ENCODE measurements around the gene ANKRD30B. TPM values are rescaled to one million over a fixed set of nuclear protein-coding genes. Genes with fewer than 3 reads are reported as not detected.
"Not testable (repeated sequence)": the region's sequence is repeated elsewhere in the genome, so short reads cannot be mapped to it uniquely, and the experiment has no call there.

ANKRD30B gene, protein sequence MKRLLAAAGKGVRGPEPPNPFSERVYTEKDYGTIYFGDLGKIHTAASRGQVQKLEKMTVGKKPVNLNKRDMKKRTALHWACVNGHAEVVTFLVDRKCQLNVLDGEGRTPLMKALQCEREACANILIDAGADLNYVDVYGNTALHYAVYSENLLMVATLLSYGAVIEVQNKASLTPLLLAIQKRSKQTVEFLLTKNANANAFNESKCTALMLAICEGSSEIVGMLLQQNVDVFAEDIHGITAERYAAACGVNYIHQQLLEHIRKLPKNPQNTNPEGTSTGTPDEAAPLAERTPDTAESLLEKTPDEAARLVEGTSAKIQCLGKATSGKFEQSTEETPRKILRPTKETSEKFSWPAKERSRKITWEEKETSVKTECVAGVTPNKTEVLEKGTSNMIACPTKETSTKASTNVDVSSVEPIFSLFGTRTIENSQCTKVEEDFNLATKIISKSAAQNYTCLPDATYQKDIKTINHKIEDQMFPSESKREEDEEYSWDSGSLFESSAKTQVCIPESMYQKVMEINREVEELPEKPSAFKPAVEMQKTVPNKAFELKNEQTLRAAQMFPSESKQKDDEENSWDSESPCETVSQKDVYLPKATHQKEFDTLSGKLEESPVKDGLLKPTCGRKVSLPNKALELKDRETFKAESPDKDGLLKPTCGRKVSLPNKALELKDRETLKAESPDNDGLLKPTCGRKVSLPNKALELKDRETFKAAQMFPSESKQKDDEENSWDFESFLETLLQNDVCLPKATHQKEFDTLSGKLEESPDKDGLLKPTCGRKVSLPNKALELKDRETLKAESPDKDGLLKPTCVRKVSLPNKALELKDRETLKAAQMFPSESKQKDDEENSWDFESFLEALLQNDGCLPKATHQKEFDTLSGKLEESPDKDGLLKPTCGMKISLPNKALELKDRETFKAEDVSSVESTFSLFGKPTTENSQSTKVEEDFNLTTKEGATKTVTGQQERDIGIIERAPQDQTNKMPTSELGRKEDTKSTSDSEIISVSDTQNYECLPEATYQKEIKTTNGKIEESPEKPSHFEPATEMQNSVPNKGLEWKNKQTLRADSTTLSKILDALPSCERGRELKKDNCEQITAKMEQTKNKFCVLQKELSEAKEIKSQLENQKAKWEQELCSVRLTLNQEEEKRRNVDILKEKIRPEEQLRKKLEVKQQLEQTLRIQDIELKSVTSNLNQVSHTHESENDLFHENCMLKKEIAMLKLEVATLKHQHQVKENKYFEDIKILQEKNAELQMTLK (N-terminal part only)
- 0.13 and 0.67 TPM in 2 replicates for total RNA-seq (2014; rRNA removed; shearing (Covaris generic); ENCODE audit: low replicate concordance)

- no peak within 1 kb of the TSS for H3K4me3 ChIP-seq
- H3K27me3 ChIP-seq = no peaks in the 10 kb centered on the region
- no peak for DNase-seq
- no peaks in the 10 kb centered on the region for H3K9me3 ChIP-seq
- H3K36me3 ChIP-seq = no peaks in the 10 kb centered on the region
These were observed at the start of gene ANKRD30B for GRCh38 chr18:14747513-14748474. Gene ANKRD30B, plus strand, starts transcription at chr18:14748172. Its CDS starts 248 bp downstream, at chr18:14748420.

DNA sequence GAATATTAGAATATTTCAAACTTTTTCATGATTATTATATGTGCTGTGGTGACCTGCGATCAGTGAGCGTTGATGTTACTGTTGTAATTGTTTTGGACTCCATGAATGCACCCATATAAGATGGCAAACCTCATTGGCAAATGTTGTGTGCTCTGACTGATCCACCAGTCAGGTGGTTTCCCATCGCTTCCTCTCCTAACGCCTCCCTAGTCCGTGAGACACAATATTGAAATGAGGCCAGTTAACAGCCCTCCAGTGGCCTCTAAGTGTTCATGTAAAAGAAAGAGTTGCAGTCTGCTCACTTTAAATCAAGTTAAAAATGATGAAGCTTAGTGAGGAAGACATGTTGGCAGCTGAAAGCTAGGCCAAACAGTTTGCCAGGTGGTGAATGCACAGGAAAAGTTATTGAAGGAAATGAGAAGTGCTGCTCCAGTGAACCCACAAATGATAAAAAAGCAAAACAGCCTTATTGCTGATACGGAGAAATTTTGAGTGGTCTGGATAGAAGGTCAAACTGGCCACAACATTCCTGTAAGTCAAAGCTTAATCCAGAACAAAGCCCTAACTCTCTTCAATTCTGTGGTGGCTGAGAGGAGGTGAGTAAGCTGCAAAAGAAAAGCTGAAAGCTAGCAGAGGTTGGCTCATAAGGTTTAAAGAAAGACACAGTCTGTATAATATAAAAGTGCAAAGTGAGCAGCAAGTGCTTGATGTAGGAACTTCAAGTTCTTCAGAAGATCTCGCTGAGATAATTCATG, 46.5 kb upstream of the ANKRD30B start:
- DNase-seq, H3K36me3 ChIP-seq, H3K4me3 ChIP-seq, H3K9me3 ChIP-seq, H3K27me3 ChIP-seq: not testable (repeated sequence)

DNA sequence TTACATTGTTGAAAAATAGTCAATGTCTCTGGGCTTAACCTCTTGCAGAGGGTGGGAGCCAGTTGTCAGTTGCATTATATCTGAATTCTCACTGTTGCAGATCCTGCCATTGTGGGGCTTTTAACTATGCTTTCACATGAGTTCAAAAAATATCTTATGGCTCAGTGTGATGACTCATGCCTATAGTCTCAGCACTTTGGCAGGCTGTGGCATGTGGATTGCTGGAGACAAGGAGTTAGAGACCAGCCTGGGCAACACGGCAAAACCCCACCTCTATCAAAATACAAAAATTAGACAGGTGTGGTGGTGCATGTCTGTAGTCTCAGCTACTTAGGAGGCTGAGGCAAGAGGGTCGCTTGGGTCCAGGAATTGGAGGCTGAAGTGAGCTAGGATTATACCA, 38.2 kb upstream of the ANKRD30B start:
- H3K36me3 ChIP-seq, H3K9me3 ChIP-seq, H3K4me3 ChIP-seq, H3K27me3 ChIP-seq: not testable (repeated sequence)
- DNase-seq = peak; percentile 59

DNA sequence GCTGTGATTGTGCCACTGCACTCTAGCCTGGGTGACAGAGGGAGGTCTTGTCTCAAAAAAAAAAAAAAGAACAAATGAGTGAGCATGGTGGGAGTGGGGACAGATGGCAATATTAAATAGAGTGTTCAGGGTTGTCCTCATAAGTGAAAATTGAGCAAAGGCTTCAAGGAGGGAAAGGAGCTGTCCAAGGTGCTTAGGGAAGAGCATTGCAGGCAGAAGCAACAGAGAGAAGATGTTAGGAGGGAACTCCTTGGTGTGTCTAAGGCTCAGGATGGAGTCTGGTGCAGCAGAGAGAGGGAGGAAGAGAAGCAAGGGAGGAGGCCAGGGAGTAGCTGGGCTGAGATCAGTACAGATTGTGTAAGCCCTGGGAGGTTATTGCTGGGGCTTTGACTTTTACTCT, 26.4 kb upstream of the ANKRD30B start:
- not testable (repeated sequence) for H3K9me3 ChIP-seq, H3K36me3 ChIP-seq, H3K4me3 ChIP-seq, H3K27me3 ChIP-seq, DNase-seq

DNA sequence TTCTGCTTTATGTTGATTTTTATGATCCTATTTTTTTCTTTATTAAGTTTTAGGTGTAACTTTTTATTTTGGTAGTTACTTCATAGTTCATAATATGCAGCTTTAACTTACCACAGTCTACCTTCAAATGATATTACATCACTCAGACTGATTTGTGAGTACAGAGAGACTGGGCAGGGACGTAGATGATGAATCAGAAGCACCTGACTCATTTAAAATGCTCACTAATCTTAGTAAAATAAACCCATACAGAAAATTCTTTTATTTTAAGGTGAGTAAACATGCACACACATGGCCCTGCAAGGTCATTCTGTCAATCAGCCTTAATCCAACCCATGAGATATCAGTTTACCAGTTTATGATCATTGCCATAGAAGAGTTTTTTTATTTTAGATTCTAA, 8.9 kb upstream of the ANKRD30B start:
- DNase-seq = peak; percentile 11
- H3K36me3 ChIP-seq, H3K4me3 ChIP-seq, H3K27me3 ChIP-seq, H3K9me3 ChIP-seq: not testable (repeated sequence)

GRCh38 chr18:14746897-14747296, 1.1 kb upstream of the ANKRD30B start:
- H3K4me3 ChIP-seq = no peak overlapping the region
- no peaks in the 10 kb centered on the region for H3K27me3 ChIP-seq
- H3K36me3 ChIP-seq = no peaks in the 10 kb centered on the region
- H3K9me3 ChIP-seq = no peaks in the 10 kb centered on the region
- no peak for DNase-seq

DNA sequence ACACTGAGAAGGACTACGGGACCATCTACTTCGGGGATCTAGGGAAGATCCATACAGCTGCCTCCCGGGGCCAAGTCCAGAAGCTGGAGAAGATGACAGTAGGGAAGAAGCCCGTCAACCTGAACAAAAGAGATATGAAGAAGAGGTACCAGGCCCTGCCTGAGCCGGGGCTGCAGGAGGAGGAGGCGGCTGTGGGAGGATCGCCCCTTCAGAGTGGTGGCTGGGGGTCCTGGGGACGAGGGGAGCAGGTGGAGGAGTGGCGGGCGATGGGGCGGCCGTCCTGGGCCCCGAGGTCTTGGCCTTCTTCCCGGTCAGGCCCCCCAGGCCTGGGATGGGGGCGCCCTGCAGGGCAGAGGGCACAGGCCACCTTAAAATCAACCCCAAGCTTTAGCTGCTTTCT, 524 bp downstream of the ANKRD30B start:
- no peaks in the 10 kb centered on the region for H3K27me3 ChIP-seq
- no peaks in the 10 kb centered on the region for H3K9me3 ChIP-seq
- no peak overlapping the region for H3K4me3 ChIP-seq
- no peak for DNase-seq
- H3K36me3 ChIP-seq = no peaks in the 10 kb centered on the region

DNA sequence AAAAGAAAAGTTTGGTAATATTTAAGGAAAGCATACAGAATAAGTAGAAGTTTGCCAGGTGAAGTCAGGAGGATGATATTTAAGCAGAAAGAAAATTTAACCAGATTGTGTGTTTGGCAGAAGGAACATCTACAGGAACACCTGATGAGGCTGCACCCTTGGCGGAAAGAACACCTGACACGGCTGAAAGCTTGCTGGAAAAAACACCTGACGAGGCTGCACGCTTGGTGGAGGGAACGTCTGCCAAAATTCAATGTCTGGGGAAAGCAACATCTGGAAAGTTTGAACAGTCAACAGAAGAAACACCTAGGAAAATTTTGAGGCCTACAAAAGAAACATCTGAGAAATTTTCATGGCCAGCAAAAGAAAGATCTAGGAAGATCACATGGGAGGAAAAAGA, 15.6 kb downstream of the ANKRD30B start:
- not testable (repeated sequence) for H3K36me3 ChIP-seq, H3K9me3 ChIP-seq, DNase-seq, H3K4me3 ChIP-seq, H3K27me3 ChIP-seq

GRCh38 chr18:14767474-14767873, 19.5 kb downstream of the ANKRD30B start:
- no peak for DNase-seq
- Histone ChIP-seq H3K27me3 (no peaks in the 10 kb centered on the region), H3K4me3 (no peak overlapping the region), H3K9me3 (no peaks in the 10 kb centered on the region), H3K36me3 (no peaks in the 10 kb centered on the region)

DNA sequence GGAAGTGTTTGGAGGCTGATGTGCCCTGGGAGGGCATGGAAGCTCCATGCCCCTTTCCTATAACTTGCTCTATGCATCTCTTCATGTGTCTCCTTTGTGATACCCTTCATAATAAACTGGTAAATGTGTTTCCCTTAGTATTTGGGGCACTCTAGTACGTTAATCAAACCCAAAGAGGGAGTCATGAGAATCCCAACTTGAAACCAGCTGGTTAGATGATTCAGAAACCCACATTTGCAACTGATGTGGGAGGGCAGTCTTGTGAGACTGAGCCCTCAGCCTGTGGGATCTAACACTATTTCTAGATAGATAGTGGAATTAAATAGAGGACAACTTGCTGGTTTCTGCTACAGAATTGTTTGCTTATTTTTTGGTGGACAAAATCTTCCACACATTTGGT, 20.3 kb downstream of the ANKRD30B start:
- DNase-seq = no peak
- Histone ChIP-seq H3K4me3 (no peak overlapping the region), H3K27me3 (no peaks in the 10 kb centered on the region), H3K36me3 (no peaks in the 10 kb centered on the region), H3K9me3 (no peaks in the 10 kb centered on the region)

- Histone ChIP-seq H3K4me3 (no peak overlapping the region), H3K27me3 (no peaks in the 10 kb centered on the region), H3K36me3 (no peaks in the 10 kb centered on the region), H3K9me3 (no peaks in the 10 kb centered on the region)
- no peak for DNase-seq
These were observed 21.4 kb downstream of the ANKRD30B start for GRCh38 chr18:14769381-14769780.

DNA sequence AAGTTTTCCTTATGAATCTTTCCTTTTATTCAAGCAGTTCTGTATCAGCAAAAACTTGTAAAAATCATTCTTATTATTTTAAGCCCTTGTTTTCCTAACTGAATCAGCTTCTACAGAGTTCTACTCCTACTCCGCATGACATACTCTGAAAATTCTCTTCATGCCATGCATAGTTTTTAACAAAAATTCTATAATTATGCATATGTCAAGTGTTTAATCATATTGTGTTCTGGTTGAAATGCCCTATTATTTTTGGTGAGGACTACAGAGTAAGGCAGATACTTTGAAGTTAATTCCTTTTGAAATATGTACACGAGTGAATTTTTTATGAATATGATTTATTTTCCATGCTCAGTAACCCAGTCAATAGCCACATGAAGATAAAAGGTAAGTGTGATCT, 28.8 kb downstream of the ANKRD30B start:
- Histone ChIP-seq H3K9me3 (no peaks in the 10 kb centered on the region), H3K36me3 (no peaks in the 10 kb centered on the region), H3K4me3 (no peak overlapping the region), H3K27me3 (no peaks in the 10 kb centered on the region)
- DNase-seq = no peak

GRCh38 chr18:14781671-14782070, 33.7 kb downstream of the ANKRD30B start:
- no peaks in the 10 kb centered on the region for H3K27me3 ChIP-seq
- no peak overlapping the region for H3K4me3 ChIP-seq
- no peaks in the 10 kb centered on the region for H3K9me3 ChIP-seq
- no peak for DNase-seq
- H3K36me3 ChIP-seq = no peaks in the 10 kb centered on the region

DNA sequence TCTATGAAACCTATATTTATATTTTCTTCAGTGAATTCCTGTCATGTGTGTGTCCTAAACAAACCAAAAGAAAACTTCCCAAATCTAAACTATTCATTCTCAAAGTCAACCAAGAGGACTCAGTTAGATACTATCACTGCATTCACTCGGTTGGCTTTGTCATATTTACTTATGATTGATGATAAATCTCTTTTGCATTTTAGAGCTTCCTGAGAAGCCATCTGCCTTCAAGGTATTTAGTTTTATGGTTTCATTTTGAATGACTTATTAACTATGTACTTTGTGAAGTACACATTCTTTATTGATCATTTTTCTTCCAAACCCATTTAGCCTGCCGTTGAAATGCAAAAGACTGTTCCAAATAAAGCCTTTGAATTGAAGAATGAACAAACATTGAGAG, 36.2 kb downstream of the ANKRD30B start:
- Histone ChIP-seq H3K27me3 (no peaks in the 10 kb centered on the region), H3K36me3 (no peaks in the 10 kb centered on the region), H3K9me3 (no peaks in the 10 kb centered on the region), H3K4me3 (no peak overlapping the region)
- DNase-seq = no peak

GRCh38 chr18:14796876-14797275, 48.9 kb downstream of the ANKRD30B start:
- DNase-seq, H3K4me3 ChIP-seq, H3K9me3 ChIP-seq, H3K36me3 ChIP-seq, H3K27me3 ChIP-seq: not testable (repeated sequence)
